Endometrial microvascular endothelial cells (primary cell): ENCODE results near the gene RASGRF2. TPM values are rescaled to one million over a fixed set of nuclear protein-coding genes. Genes with fewer than 3 reads are reported as not detected.

Experiments used
- in situ Hi-C: cut with HindIII; loops from 2 replicates; pipeline ENCODE4 v1.10.0; 2017; ENCODE audit warnings: low sequenced_read_pairs, low pct_unique_long_range_greater_than_20kb; ENCODE audit errors: inconsistent ontology term
- total RNA-seq: library from RNA; depleted of rRNA; stranded (reverse); fragments of >200 nt; gene quantifications from one replicate; pipeline ENCODE4 v1.2.3, GENCODE V29; 2015; ENCODE audit errors: inconsistent ontology term

RASGRF2 gene
- total RNA-seq, 1 donor from 2014 or later, result 12.5 TPM

DNA sequence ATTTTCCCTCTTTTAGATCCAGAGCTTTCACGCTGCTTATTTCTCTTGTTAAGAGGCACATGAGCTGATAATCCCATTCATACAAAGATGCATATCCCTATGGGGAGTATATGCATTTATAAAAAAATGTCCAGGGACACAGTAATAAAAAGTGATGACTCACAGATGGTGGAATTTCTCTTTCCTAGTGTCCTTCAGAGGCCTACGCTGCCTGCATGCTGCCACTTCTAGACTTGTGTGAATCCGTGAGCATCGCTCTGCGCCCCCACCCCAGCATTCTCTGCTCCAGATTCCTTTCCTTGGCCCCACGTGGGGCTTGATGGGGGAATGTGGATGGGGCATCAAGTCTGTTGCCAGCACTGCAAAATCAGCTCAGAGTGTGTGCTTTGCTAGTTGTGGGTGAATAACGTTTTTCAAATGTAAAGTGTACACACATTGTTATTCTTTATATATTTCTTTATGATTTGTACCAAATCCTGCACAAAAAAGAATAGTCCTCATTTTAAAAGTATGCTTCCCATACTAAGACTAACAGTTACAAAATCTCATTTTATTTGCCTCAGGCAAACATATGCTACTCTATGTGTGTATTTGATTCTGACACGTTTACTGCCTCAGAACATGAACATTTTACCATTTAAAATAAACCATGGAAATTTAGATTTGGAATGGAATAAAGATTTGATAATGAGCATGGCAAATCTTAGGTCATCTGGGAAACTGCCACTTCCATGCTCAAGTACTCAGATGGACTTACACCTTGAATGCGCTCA, 22.4 kb upstream of the RASGRF2 start:
- in situ Hi-C loops, result no loop called here

DNA sequence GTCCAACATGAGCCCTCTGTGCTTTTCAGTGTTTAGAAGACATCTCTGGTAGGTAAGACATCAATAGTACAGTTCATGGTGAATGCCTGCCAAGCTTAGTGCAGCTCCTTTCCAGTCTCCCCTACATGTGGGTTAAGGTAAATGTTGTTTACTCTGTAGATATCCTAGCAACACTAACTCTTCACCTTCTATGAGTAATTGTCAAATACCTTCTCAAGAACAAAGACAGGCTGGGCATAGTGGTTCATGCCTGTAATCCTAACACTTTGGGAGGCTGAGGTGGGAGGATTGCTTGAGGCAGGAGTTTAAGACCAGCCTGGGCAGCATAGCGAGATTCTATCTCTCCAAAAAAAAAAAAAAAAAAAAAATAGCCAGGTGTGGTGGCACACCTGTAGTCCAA, 18.7 kb upstream of the RASGRF2 start:
- in situ Hi-C loops, result no loop called here

DNA sequence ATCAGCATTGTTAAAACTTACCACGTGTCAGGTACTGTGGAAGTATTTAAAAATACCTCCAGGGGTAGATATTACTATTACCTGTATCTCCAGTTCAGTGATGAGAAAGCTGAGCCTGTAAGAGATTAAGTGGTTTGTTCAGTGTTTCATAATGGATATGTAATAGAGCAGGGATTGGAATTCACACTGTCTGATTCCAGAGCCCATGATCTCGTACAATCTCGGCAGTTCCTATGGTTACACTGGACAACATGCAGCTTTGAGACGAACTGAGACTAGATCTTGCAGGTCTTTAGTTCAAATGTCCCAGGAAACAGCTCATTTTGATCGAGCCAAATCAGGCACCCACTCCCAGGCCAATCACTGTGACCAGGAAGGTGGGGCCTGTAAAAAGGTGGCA, 8.8 kb upstream of the RASGRF2 start:
- in situ Hi-C loops, result no loop called here

DNA sequence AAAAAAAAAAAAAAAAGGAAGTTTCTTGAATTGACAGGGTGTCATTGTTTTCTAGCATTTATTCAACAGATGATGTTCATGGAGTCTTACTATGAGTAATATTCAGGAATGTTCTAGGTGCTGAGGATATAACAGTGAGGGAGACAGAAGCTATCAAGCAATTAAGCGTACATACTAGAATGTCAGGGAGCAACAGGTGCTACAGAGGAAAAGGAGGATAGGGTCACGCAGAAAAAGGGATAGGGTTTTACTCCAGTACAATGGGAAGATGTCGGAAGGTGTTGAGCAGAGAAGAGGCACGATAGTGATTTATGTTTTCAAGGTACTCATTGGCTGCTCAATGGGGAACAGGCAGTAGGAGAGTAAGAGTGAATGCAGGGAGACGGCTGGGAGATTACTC, 6.6 kb upstream of the RASGRF2 start:
- in situ Hi-C loops, result no loop called here

DNA sequence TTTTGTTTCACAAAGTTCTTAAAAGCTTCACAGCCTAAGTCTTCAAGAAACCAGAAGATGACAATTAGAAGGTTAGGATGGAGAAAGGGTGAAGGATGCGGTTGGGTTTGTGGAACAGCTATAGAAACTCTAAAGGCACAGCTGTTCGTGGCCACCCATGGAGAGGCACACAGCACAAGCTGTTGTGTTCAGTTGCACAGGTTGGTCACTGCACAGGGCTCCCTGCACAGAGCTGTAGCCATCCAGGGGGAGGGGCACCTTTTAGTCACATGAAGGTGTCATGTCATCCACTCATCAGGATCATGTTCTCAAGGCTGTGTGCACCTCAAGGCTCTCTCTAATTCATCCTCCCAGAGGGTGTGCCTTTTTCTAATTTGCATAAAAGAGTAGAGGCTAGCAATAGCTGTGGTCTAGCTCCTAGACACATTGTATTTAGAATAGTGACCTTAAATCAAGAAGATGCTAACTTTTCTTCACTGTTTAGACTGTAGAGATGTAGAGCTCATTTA, 5.0 kb upstream of the RASGRF2 start:
- in situ Hi-C loops, result no loop called here

DNA sequence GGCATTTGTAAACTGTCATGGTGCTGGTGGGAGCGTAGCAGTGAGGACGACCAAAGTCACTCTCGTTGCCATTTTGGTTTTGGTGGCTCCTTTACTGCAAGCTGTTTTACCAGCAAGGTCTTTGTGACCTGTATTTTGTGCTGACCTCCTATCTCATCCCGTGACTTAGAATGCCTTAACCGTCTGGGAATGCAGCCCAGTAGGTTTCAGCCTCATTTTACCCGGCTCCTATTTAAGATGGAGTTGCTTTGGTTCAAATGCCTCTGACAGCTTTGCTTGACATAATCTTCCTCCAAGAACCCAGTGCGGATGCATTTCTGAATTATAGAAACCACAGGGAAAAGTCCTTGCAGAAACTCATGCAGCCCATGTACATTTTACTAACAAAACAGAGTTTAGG, 3.9 kb upstream of the RASGRF2 start:
- in situ Hi-C loops, result no loop called here

DNA sequence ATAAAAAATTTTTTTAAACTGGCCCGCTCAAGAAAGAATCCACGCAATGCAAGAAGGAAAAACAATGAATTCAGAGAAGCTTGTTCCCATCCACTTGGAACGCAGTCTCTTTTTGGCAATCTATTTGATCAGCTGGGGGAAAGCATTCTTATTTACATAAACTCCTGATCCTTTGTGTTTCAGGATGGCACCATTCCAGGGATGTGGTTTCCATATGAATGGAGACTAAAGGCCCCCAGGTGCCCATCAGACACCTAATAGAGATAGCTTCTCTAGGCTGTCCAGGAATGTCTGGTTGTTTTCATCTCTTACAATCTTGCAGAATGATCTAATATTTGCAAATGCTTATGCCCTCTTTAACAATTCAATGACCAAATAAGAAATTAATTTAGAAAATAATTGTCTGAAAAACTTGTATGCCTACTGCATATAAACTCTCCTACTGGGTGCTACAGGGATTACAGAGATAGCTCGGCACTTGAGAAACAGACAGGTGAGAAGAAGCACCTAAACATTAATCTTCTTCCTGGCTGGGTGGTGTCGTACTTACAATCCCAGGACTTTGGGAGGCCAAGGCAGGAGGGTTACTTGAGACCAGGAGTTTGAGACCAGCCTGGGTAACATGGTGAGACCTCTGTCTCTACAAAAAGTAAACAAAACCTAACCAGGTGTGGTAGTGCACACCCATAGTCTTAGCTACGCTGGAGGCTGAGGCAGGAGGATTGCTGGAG, 3.0 kb upstream of the RASGRF2 start:
- in situ Hi-C loops, result no loop called here

DNA sequence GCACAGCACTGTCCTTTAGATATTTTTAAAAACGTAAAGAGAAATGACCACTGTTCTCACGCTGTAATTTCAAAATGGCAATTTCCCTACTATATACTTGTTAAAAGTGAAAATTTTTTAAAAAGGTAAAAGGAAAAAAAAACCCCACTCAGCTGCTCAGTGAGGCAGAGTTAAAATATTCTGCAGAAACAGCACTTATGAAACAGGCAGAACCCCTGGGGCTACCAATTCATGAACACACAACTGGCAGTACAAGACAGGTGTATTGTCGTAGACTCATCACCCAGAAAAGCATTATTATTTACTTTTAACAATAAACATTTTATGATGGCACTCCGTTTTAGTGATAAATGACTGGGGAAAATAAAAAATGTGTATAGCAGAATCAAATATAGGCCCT, 1.5 kb upstream of the RASGRF2 start:
- in situ Hi-C loops, result no loop called here

DNA sequence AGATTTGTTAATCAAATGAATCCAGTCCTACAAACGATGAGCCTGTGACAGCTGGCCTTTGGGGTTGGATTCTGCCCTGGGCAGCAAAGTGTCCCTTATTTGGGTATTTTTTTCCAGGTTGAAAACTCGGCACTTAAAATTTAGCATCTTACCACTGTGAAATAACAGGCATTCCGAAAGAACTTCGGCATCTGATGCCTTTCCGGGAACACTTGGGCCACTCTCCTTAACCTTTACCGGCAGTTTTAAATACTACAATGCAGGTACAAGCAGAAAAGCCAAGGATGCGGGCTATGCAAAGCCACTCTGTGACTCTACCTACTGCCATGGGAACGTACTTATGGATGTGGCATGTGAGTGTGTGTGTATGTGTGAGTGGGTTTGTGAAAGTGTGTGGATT, 1.0 kb upstream of the RASGRF2 start:
- in situ Hi-C loops, result no loop called here

DNA sequence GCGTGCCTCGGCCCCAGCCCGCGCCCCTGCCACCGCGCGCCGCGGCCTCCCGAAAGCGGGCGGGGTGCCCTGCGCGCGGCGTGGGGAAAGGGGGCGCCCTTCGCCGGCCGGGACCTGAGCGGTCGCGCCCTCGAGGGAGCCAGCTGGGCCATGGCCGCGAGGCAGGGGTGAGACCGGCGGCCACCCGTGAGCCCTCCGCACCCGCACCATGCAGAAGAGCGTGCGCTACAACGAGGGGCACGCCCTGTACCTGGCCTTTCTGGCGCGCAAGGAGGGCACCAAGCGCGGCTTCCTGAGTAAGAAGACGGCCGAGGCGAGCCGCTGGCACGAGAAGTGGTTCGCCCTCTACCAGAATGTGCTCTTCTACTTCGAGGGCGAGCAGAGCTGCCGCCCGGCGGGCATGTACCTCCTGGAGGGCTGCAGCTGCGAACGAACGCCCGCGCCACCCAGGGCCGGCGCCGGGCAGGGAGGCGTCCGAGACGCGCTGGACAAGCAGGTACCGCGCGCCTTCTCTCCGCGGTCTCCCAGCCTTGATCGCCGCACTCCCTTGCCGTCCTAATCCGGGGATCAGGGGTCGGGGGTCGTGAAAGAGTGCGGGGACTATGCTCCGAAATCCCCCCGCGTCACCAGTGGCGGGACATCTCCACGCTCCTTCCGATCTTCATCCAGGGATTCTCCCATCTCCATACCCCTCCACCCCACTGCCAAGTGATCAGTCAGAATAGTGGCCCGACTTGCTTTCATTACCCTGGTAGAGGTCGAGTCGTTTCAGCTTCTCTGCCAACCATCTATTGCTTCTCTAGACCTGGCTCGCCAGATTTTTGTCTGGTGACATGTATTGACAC, 590 bp downstream of the RASGRF2 start:
- in situ Hi-C loops, result no loop called here

DNA sequence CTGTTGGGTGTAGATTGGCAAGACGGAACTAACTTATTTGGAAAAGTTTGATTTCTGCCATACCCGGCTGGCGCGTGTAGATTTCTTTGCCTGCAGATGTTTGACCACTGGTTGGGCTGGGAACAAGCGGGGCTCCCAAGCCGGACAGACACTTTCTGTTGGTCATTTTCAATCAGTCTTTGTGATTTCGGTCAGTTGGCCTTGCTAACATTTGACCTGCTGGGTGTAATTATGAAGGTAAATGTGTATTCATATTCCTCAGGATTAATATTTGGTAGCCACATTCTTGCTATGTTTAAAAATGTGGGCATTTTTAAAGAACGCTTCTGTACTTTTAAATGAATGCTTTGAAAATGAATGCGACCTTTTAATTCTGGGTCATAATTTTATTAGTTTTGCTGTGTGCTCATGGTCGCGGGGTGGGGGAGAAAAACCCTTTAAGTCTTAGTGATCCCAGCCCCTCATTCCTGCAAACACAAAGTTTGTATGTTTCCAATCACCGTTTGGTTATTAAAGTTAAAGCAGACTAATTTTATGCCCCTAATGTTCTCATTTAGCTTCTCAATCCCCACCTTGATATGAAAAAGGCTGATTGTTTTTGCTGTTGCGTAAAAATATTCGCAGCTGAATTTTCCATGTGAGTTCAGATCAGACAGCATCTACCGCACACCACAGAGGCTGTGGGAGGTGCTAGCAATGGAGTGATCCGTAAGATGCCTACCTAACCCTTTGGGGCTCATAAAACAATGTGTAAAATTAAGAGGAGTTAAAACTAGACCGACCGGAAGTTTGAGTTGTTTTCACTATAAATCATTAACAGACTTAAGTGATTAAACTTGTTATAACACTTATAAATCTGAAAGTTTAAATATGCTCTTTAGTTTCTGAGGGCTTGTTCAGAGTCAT, 1.5 kb downstream of the RASGRF2 start:
- in situ Hi-C loops, result no loop called here

DNA sequence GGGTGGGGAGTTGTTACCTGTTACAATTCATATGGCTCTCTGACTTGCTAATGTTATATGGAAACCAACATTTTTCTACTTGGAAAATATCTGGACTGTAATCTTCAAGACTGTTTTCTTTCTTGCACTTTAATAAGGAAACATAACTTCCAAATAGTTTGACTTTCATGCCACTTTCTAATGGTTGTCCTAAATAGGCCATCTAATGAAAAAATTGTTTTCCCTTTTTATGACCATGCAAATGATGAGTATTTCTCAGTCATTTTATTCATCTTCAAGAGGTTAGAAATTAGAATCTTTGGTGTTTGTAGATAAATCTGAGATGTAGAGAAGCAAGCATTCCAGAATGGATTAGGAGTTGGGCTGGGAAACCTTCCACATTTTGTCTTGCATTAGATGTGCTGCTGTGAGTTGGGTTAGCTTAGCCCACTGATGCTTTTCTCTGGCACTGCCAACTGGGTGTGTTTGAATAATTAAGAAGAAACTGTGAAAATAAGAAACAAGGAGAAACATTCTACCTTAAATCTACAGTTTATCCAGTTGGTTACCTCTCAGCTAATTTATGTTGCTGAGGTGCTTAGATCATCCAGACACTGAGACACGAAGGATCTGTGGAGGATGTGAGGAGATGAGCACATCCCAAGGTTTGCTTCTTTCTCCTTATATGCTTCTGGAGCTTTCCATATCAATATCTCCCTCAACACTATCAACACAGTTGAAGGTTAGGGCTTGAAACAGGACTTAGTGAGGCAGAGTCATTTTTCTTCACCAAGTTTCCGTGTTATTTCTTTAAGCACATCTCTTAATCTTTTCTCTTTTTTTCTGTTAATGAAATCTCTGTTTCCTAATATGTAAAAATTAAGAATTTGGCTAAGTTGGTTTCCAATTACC, 2.7 kb downstream of the RASGRF2 start:
- in situ Hi-C loops, result no loop called here

DNA sequence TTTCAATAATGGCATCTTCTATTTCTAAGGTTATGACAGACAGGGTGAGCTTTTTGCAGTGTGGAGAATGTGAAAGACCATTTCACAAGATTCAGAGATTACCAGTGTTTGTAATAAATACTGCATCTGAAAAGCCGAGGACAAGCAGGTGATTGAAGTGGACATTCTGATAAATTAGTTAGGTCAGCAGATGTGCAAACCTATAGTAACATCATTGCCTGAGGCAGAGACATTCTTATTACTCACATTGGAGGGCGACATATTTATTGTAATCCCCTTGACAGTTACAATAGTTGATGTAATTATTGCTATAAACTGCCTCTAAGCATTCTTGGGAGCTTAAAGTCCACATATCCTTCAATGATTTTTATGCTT, 3.3 kb downstream of the RASGRF2 start:
- in situ Hi-C loops, result no loop called here

DNA sequence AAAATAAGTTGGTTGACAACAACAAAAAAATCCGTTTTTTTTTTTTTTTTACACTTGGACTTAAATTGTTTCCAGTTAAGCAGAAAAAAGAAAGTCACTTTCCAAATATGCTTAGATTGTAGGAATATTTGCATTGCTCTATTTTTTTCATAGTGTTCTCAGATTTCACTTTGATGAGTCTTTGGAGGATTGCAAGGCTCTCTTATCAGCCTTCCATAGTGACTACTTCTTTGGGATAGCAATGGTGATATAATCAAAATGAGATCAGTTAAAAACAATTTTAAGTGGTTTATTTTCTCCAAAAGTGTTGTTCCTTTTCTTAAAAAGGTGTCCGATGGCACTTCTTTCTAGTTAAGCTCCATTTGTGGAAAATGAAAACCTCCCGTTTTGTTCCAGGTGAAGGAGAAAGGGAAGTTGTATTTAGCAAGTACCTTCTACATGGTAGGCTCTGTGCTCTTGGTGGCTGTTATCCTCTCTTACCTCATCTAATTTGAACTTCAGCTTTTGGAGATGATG, 3.9 kb downstream of the RASGRF2 start:
- in situ Hi-C loops, result no loop called here

DNA sequence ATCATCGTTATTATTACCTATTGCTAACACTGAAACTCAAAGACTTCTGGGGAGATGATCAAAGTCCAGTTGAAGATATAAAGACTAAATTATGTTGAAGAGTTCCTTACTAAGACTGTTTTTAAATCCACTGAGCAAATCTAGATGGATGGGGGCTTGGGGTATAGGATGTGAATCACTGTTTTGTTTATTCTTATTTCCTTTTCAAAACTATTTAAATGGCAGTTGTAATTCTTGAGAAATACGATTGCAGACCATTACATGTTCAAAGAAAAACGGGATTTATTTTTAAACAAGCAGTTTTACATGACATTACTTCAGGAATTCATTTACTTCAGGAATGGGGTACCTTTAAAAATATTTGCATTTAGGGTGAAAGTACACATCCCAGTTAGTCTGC, 4.3 kb downstream of the RASGRF2 start:
- in situ Hi-C loops, result no loop called here

DNA sequence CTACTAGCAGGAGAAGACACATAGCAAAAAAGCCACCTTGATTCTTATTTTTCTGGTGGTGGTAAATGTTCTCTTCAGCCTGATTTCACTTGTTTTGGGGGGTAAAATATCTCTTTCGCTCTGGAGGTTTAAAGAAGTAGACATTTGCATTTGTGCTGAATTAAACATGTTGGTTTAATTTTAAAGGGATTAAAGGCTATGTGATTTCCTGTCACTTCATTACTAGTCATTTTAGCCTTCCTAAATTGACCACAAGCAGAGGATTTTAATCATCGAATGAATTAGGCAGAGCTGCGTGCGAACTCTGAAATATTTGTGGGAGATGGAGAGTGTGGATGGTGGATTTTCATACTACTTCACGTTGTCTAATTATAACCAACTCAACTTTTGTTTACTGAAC, 4.8 kb downstream of the RASGRF2 start:
- in situ Hi-C loops, result no loop called here

DNA sequence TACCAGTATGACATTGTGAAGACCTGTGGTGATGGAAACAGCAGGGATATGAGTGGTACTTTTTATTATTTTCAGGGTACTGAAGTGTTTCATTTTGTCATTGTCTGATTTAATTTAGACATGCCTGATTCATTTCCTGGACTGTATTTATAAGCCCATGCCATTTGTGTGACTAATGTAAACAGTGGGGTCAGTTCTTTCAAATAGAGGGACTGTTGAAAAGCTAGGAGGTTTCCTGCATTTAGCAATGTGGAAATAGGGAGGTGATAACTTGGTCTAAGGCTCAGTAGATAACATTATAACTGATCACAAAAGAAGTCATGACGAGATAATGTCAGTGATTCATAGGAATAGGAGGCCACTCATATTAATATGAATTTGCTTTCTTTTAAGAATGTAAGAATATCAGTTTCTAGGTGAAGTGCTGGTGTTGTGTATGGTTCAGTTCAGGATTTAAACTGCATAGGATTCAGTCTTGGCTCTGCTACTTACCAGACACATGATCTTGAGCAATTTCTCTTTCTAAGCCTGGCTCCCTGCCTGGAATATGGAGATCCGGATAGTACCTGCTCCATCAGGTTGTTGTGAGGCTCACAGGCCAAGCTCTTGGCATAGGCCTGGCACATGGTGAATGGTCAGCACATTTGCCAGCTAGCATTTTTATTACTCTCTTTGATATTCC, 7.5 kb downstream of the RASGRF2 start:
- in situ Hi-C loops, result no loop called here
